D721Med (cell line): ENCODE measurements around the gene LRRC59.

Source experiments
- DNase-seq: peaks from one replicate; pipeline ENCODE4 v3.0.0; 2011; ENCODE audit warnings: low spot score; ENCODE audit not compliant: insufficient read length
- FAIRE-seq: peaks from 2 replicates; lab custom pipeline; 2011; peaks lifted over from hg19 to GRCh38; lab: Jason Lieb, UNC
- TF ChIP-seq, protein P1 (sequence below): IDR thresholded peaks from 2 replicates; pipeline ENCODE4 v1.5.1; 2012; ENCODE audit warnings: mild to moderate bottlenecking, control low read depth; ENCODE audit not compliant: insufficient read depth; ENCODE audit errors: missing control alignments

LRRC59 gene

GRCh38 chr17:50397111-50397918 is at the start of gene LRRC59:
Gene LRRC59, minus strand, starts transcription at chr17:50397523. Its CDS starts 206 bp downstream, at chr17:50397317.
- peak; percentile 65 for DNase-seq
- TF ChIP-seq, protein P1, sequence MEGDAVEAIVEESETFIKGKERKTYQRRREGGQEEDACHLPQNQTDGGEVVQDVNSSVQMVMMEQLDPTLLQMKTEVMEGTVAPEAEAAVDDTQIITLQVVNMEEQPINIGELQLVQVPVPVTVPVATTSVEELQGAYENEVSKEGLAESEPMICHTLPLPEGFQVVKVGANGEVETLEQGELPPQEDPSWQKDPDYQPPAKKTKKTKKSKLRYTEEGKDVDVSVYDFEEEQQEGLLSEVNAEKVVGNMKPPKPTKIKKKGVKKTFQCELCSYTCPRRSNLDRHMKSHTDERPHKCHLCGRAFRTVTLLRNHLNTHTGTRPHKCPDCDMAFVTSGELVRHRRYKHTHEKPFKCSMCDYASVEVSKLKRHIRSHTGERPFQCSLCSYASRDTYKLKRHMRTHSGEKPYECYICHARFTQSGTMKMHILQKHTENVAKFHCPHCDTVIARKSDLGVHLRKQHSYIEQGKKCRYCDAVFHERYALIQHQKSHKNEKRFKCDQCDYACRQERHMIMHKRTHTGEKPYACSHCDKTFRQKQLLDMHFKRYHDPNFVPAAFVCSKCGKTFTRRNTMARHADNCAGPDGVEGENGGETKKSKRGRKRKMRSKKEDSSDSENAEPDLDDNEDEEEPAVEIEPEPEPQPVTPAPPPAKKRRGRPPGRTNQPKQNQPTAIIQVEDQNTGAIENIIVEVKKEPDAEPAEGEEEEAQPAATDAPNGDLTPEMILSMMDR = peak; percentile 99
- no peak for FAIRE-seq

- TF ChIP-seq, protein P1 = no peak
- FAIRE-seq (no peak), DNase-seq (no peak)
Measured at GRCh38 chr17:50445730-50446325, 48.5 kb upstream of the LRRC59 start.

- no peak for DNase-seq
- TF ChIP-seq, protein P1 = no peak
- FAIRE-seq = no peak
Measured at GRCh38 chr17:50444841-50445715, 47.8 kb upstream of the LRRC59 start.

DNA sequence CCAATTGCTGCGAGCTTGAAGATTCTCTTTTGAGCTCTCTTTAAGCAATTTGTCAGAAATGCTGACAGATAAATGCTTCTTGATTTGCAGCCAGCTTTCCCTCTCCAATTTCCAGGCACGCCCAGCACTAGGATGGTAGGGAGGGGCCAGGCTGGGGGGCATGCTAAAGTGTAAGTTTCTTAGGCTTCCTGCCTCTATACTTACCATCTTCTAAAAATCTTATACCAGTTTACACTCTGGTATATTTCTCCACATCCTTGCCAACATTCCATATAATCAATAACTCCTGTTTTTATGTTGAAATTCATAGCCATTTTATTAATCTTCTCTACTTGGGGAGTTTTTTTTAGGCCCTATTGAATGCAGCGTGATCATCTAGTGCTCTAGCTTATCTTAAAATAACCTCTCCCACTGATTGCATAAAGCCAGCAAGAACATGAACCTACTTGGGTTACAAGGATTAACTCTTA is 46.2 kb upstream of the LRRC59 start:
- DNase-seq (no peak), FAIRE-seq (no peak)
- TF ChIP-seq, protein P1 = no peak

GRCh38 chr17:50440838-50441829 is 43.8 kb upstream of the LRRC59 start:
- FAIRE-seq (no peak), DNase-seq (no peak)
- TF ChIP-seq, protein P1 = no peak
